BE2C (cell line): ENCODE data around the gene ALKBH5.

Experiments used
- DNase-seq: peaks from one replicate; pipeline ENCODE4 v3.0.0-alpha.2; 2020
- H3K27me3 ChIP-seq: fragments of 250-450 bp; sonication (Bioruptor Pico); 2 replicates; pipeline ENCODE4 v1.5.1; 2020; ENCODE audit warnings: mild to moderate bottlenecking
- H3K36me3 ChIP-seq: fragments of 250-450 bp; sonication (Bioruptor Pico); 2 replicates; pipeline ENCODE4 v1.5.1; 2020; ENCODE audit warnings: mild to moderate bottlenecking
- H3K4me1 ChIP-seq: fragments of 250-450 bp; sonication (Bioruptor Pico); 2 replicates; pipeline ENCODE4 v1.5.1; 2020
- H3K4me3 ChIP-seq: 2 replicates; pipeline ENCODE4 v1.5.1; 2011; ENCODE audit warnings: low read depth, low read length
- H3K9me3 ChIP-seq: fragments of 250-450 bp; sonication (Bioruptor Pico); 2 replicates; pipeline ENCODE4 v1.5.1; 2020
- TF ChIP-seq, protein P1 (sequence below): IDR thresholded peaks from 2 replicates; pipeline ENCODE4 v1.5.1; 2012; ENCODE audit warnings: mild to moderate bottlenecking, low read depth, low read length

Gene ALKBH5

DNA sequence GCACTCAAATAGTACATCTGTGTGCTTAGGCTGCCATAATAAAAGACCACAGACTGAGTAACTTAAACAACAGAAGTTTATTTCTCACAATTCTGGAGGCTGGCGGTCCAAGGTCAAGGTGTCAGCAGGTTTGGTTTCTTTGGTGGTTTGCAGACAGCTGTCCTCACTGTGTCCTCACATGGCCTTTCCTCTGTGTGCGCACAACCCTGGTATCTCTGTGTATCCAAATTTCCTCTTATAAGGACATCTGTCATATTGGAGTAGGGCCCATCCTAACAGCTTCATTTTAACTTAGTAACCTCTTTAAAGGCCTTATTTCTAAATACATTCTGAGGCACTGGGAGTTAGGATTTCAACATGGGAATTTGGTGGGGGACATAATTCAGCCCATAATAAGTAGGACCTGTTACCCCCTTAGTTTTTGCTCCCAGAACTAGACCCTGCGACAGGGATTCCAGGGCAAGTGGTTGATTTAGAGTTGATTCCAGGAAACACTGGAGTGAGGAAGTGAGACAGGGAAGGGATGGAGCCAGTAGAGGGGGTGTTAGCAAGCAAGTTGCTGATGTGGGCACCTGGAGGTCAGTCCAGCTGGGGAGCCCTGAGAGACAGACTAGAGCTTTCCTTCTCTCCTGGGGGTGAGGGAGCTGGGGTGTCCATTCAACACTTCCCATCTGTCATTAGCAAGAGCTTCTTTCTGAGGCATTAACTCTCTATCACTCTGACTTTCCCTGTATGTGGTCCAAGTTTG lies 10.9 kb upstream of the ALKBH5 start:
- Histone ChIP-seq H3K4me3 (no peak overlapping the region), H3K4me1 (no peaks in the 10 kb centered on the region), H3K9me3 (no peaks in the 10 kb centered on the region), H3K27me3 (no peaks in the 10 kb centered on the region), H3K36me3 (no peaks in the 10 kb centered on the region)
- TF ChIP-seq, protein P1, sequence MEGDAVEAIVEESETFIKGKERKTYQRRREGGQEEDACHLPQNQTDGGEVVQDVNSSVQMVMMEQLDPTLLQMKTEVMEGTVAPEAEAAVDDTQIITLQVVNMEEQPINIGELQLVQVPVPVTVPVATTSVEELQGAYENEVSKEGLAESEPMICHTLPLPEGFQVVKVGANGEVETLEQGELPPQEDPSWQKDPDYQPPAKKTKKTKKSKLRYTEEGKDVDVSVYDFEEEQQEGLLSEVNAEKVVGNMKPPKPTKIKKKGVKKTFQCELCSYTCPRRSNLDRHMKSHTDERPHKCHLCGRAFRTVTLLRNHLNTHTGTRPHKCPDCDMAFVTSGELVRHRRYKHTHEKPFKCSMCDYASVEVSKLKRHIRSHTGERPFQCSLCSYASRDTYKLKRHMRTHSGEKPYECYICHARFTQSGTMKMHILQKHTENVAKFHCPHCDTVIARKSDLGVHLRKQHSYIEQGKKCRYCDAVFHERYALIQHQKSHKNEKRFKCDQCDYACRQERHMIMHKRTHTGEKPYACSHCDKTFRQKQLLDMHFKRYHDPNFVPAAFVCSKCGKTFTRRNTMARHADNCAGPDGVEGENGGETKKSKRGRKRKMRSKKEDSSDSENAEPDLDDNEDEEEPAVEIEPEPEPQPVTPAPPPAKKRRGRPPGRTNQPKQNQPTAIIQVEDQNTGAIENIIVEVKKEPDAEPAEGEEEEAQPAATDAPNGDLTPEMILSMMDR: no peak
- DNase-seq: no peak

DNA sequence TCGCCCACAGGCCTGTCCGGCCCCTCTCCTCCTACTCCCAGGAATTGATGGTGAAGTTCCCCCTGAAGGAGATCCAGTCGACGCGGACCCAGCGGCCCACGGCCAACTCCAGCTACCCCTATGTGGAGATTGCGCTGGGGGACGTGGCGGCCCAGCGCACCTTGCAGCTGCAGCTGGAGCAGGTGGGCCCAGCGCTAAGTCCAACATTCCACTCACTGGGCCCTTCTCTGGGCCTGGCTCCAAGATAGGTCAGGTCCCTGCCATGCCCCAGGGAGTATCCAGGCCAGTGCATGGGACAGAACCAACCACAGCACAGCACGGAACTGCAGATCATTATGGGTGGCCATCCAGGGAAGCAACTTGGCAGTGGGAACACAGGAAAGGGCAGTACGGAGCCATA lies 9.9 kb upstream of the ALKBH5 start:
- TF ChIP-seq, protein P1: no peak
- no peak for DNase-seq

DNA sequence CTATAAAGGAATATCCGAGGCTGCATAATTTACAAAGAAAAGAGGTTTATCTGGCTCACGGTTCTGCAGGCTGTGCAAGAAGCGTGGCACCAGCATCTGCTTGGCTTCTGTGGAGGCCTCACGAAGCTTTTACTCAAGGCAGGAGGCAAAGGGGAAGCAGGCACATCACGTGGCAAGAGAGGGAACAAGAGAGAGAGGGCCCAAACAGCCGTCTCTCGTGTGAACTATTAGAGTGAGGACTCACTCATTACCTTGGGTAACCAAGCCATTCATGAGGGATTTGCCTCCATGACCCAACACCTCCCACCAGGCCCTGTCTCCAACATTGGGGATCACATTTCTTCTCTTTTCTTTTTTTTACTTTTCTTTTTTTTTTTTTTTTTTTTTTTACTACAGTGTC lies 7.5 kb upstream of the ALKBH5 start:
- no peaks in the 10 kb centered on the region for H3K4me1 ChIP-seq
- no peak for DNase-seq
- no peaks in the 10 kb centered on the region for H3K27me3 ChIP-seq
- no peaks in the 10 kb centered on the region for H3K9me3 ChIP-seq
- H3K36me3 ChIP-seq: no peaks in the 10 kb centered on the region
- TF ChIP-seq, protein P1: no peak
- no peak overlapping the region for H3K4me3 ChIP-seq

More for the DNA sequence above, 9.9 kb upstream of the ALKBH5 start:
- no peaks in the 10 kb centered on the region for H3K4me1 ChIP-seq
- no peak overlapping the region for H3K4me3 ChIP-seq
- H3K36me3 ChIP-seq: no peaks in the 10 kb centered on the region
- no peaks in the 10 kb centered on the region for H3K27me3 ChIP-seq
- no peaks in the 10 kb centered on the region for H3K9me3 ChIP-seq

DNA sequence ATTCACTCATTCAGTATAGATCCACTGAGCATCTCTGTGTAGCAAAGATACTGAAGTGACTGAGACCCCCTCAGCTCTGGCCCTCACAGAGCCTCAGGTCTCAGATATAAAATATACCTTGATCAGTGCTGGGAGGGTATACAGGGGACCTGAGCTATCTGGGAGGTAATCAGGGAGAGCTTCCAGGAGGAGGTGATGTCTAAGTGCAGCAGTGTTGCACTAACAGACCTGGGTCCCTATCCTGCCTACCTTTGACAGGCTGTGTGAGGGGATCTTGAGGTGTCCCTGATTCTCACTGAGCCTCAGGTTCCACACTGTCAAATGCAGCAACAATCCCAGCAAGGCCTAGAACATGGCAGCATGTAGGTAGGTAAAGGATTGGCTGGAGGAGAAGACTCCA lies 6.5 kb upstream of the ALKBH5 start:
- no peaks in the 10 kb centered on the region for H3K4me1 ChIP-seq
- H3K27me3 ChIP-seq: no peaks in the 10 kb centered on the region
- TF ChIP-seq, protein P1: no peak
- no peak for DNase-seq
- H3K4me3 ChIP-seq: no peak overlapping the region
- no peaks in the 10 kb centered on the region for H3K36me3 ChIP-seq
- no peaks in the 10 kb centered on the region for H3K9me3 ChIP-seq

DNA sequence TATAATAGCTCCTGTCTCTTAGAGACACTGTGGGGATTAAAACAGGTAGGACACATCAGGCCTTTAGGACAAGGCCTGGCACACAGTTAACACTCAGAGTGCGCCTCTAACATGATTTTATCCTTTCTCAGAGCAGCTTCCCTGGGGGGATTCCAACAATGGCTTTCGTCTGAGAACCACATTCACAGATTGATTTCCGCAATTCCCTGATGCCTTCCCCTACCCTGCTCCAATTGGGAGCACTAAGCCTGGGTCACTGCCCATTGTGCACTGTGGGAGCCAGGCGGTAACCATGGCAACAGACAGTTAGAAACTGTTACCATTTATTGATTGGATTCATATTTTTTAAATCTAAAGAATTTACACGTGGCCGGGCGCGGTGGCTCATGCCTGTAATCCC lies 5.9 kb upstream of the ALKBH5 start:
- Histone ChIP-seq H3K4me1 (no peaks in the 10 kb centered on the region), H3K27me3 (no peaks in the 10 kb centered on the region), H3K4me3 (no peak overlapping the region), H3K9me3 (no peaks in the 10 kb centered on the region), H3K36me3 (no peaks in the 10 kb centered on the region)
- no peak for DNase-seq
- TF ChIP-seq, protein P1: no peak

DNA sequence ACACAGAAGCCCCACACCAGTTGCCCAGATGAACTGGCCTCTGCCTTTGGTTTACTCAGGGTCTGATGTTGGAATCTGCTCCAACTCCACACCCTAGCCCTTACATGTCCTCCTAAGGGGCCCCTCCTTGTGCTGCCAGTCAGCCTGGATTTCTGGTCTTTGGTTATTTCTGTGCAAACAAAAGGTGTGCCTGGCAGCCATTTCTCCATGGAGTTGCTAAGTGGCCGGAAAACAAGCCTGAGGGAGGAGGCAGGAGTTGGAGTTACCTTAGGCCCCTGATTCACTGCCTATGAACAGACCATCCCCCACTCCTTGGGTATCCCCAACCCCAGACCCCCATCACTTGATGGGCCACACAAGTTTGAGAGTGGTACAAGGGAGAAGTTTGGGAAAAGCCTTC lies 4.4 kb upstream of the ALKBH5 start:
- TF ChIP-seq, protein P1: no peak
- no peak overlapping the region for H3K4me3 ChIP-seq
- no peaks in the 10 kb centered on the region for H3K4me1 ChIP-seq
- H3K9me3 ChIP-seq: no peaks in the 10 kb centered on the region
- no peaks in the 10 kb centered on the region for H3K27me3 ChIP-seq
- DNase-seq: no peak
- H3K36me3 ChIP-seq: no peaks in the 10 kb centered on the region
